IgD-negative memory B cell (primary cell): Measurements from ENCODE around the gene ADAMTS6. TPM values are rescaled to one million over a fixed set of nuclear protein-coding genes. Genes with fewer than 3 reads are reported as not detected.
"Not testable (repeated sequence)": the region's sequence is repeated elsewhere in the genome, so short reads cannot be mapped to it uniquely, and the experiment has no call there.

ENCODE experiments used
- H3K27ac Mint-ChIP-seq, 3 donors: one replicate each; pipeline ENCODE4 v1.8.0; 2020 to 2022; ENCODE audit warnings: mild to moderate bottlenecking in 3 of 3, mixed read lengths in 3 of 3, moderate library complexity in 1 of 3
- H3K27me3 Mint-ChIP-seq: one replicate; pipeline ENCODE4 v1.8.0; 2021; ENCODE audit warnings: mixed read lengths
- H3K36me3 Mint-ChIP-seq: one replicate; pipeline ENCODE4 v1.8.0; 2020; ENCODE audit warnings: mild to moderate bottlenecking, mixed read lengths
- H3K4me1 Mint-ChIP-seq, 3 donors: one replicate each; pipeline ENCODE4 v1.8.0; 2020 to 2022; ENCODE audit warnings: mixed read lengths in 3 of 3, mild to moderate bottlenecking in 1 of 3
- H3K4me3 Mint-ChIP-seq, 4 donors: one replicate each; pipeline ENCODE4 v1.8.0; 2020 to 2022; ENCODE audit warnings: mild to moderate bottlenecking in 4 of 4, mixed read lengths in 4 of 4, moderate library complexity in 3 of 4
- H3K9me3 Mint-ChIP-seq, 3 donors: one replicate each; pipeline ENCODE4 v1.8.0; 2020 to 2021; ENCODE audit warnings: mixed read lengths in 3 of 3, mild to moderate bottlenecking in 1 of 3
- polyA plus RNA-seq: library from polyadenylated mRNA; unstranded; fragments of 300-500 nt; fragmentation: Illumina TruSeq; gene quantifications from one replicate; pipeline ENCODE4 v1.2.3, GENCODE V29; 2021

Gene ADAMTS6
- polyA plus RNA-seq, 1 donor from 2014 or later, result 0.88 TPM

- H3K4me1 Mint-ChIP-seq, result no peaks in the 10 kb centered on the region
- no peak overlapping the region for H3K4me3 Mint-ChIP-seq
- no peaks in the 10 kb centered on the region for H3K36me3 Mint-ChIP-seq
- no peaks in the 10 kb centered on the region for H3K9me3 Mint-ChIP-seq
- no peaks in the 10 kb centered on the region for H3K27me3 Mint-ChIP-seq
- no peak overlapping the region for H3K27ac Mint-ChIP-seq
These were observed 116.8 kb downstream of the ADAMTS6 start for GRCh38 chr5:65364907-65365306.

DNA sequence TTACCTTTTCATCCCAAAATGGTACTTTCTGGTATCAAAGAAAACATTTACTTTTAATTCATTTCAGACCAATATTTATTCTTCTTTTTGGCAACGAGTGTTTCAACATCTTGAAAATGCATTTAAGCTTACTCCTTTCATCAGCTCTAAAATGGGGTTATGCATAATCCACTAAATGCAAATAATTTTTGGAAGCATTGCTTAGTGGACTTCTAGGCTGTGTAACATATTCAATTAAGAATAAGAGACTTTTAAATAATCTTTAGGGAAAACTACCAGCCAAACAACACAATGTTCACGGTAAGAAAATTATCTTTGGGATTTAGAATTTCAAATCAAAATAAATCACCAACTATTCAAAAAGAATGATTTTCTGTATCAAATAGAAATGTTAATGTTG is 118.2 kb downstream of the ADAMTS6 start:
- Mint-ChIP-seq H3K4me1 (peaks cover 0 to 2% (median 0%) of the 10 kb centered on the region in 3 donors), H3K4me3 (no peak overlapping the region), H3K27me3 (no peaks in the 10 kb centered on the region), H3K27ac (no peak overlapping the region), H3K36me3 (no peaks in the 10 kb centered on the region), H3K9me3 (no peaks in the 10 kb centered on the region)

DNA sequence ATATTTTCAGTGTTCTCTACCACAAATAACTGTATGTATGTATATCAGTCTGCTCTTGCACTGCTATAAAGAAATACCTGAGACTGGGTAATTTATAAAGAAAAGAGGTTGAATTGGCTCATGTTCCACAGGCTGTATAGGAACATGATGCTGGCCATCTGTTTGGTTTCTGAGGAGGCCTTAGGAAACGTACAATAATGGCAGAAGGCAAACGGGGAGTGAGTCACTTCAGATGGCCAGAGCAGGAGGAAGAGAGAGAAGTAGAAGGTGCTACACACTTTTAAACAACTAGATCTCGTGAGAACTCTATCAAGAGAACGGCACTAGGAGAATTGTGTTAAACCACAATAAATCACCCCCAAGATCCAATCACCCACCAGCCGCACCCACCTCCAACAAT is 121.7 kb downstream of the ADAMTS6 start:
- no peak overlapping the region for H3K27ac Mint-ChIP-seq
- no peaks in the 10 kb centered on the region for H3K9me3 Mint-ChIP-seq
- H3K4me1 Mint-ChIP-seq, result peaks cover 0 to 2% (median 0%) of the 10 kb centered on the region in 3 donors
- H3K27me3 Mint-ChIP-seq, result no peaks in the 10 kb centered on the region
- H3K4me3 Mint-ChIP-seq, result no peak overlapping the region
- no peaks in the 10 kb centered on the region for H3K36me3 Mint-ChIP-seq

GRCh38 chr5:65359569-65359968 is 122.2 kb downstream of the ADAMTS6 start:
- Mint-ChIP-seq H3K27me3 (no peaks in the 10 kb centered on the region), H3K4me3 (no peak overlapping the region)

GRCh38 chr5:65356274-65356673 is 125.4 kb downstream of the ADAMTS6 start:
- no peak overlapping the region for H3K27ac Mint-ChIP-seq
- H3K36me3 Mint-ChIP-seq, result no peaks in the 10 kb centered on the region
- H3K4me1 Mint-ChIP-seq, result peaks cover 0 to 2% (median 0%) of the 10 kb centered on the region in 3 donors
- H3K9me3 Mint-ChIP-seq, result no peaks in the 10 kb centered on the region
- no peaks in the 10 kb centered on the region for H3K27me3 Mint-ChIP-seq
- no peak overlapping the region for H3K4me3 Mint-ChIP-seq

More at GRCh38 chr5:65359569-65359968, 122.2 kb downstream of the ADAMTS6 start:
- no peaks in the 10 kb centered on the region for H3K36me3 Mint-ChIP-seq
- H3K27ac Mint-ChIP-seq, result no peak overlapping the region
- H3K4me1 Mint-ChIP-seq, result peaks cover 0 to 2% (median 0%) of the 10 kb centered on the region in 3 donors
- no peaks in the 10 kb centered on the region for H3K9me3 Mint-ChIP-seq

GRCh38 chr5:65355301-65355700 is 126.4 kb downstream of the ADAMTS6 start:
- Mint-ChIP-seq H3K27me3 (no peaks in the 10 kb centered on the region), H3K4me1 (peaks cover 0 to 2% (median 0%) of the 10 kb centered on the region in 3 donors), H3K36me3 (no peaks in the 10 kb centered on the region), H3K4me3 (no peak overlapping the region), H3K27ac (no peak overlapping the region), H3K9me3 (no peaks in the 10 kb centered on the region)

DNA sequence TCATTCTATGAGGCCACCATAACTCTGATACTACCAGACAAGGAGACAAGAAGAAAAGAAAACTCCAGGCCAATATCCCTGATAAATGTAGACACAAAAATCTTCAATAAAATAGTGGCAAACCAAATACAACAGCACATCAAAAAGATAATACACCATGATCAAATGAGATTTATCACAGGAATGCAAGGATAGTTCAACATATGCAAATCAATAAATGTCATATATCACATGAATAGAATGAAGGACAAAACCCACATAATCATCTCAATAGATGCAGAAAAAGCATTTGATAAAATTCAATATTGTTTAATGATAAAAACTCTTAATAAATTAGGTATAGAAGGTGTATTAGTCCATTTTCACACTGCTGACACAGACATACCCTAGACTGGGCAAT is 139.9 kb downstream of the ADAMTS6 start:
- H3K4me1 Mint-ChIP-seq, result peaks cover 0 to 1% (median 0%) of the 10 kb centered on the region in 3 donors
- peaks cover 8 to 23% (median 16%) of the 10 kb centered on the region in 3 donors for H3K9me3 Mint-ChIP-seq
- H3K27me3 Mint-ChIP-seq, result no peaks in the 10 kb centered on the region
- H3K36me3 Mint-ChIP-seq, result peaks cover 11% of the 10 kb centered on the region
- H3K4me3 Mint-ChIP-seq, result peak overlapping the region in 1 of 4 donors; percentile 52
- no peak overlapping the region for H3K27ac Mint-ChIP-seq

GRCh38 chr5:65338606-65339151 is 143.0 kb downstream of the ADAMTS6 start:
- no peaks in the 10 kb centered on the region for H3K4me1 Mint-ChIP-seq
- no peak overlapping the region for H3K27ac Mint-ChIP-seq
- H3K4me3 Mint-ChIP-seq, result no peak overlapping the region
- peaks cover 7% of the 10 kb centered on the region for H3K36me3 Mint-ChIP-seq
- H3K9me3 Mint-ChIP-seq, result peaks cover 6 to 23% (median 16%) of the 10 kb centered on the region in 3 donors
- no peaks in the 10 kb centered on the region for H3K27me3 Mint-ChIP-seq

DNA sequence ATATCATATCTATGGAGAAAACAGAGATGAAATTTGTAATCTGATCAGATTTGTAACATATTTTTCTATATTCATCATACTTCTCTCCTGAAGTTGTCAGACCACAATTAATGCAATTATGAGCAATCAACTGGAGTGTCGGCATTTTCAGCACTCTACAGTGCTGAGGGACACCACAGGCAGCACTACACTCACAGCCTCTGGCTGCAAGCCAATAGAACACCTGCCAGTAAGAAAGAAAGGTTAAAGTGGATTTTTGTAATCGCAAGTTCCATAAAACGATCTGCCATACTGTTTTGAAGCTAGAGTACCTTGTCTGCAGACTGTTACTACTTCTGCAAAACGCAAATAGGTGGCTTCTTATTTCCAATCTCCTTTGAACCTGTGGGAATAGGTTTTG is 147.6 kb downstream of the ADAMTS6 start:
- H3K9me3 Mint-ChIP-seq, result no peaks in the 10 kb centered on the region
- H3K4me1 Mint-ChIP-seq, result no peaks in the 10 kb centered on the region
- H3K27ac Mint-ChIP-seq, result no peak overlapping the region
- H3K27me3 Mint-ChIP-seq, result no peaks in the 10 kb centered on the region
- no peaks in the 10 kb centered on the region for H3K36me3 Mint-ChIP-seq
- no peak overlapping the region for H3K4me3 Mint-ChIP-seq

DNA sequence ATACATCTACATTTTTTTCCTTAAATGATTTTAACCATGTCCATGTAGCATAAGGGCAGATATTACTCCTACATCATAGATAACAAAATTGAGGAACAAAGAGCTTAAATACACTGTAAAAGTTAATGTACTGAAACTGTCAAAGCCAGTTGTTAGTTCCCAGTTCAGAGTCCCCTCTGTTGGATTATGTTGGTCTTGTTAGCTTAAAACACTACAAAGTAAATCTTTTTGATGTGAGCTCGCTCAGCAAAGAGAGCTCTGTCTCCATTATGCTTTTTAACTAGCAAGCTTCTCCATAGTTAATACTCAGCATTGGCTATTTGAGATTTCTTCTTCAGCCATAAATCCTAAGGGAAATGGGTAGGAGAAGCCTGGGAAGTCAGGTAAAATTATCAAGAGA is 149.1 kb downstream of the ADAMTS6 start:
- peak overlapping the region in 1 of 3 donors; percentile 59 for H3K27ac Mint-ChIP-seq
- peaks cover 2% of the 10 kb centered on the region for H3K36me3 Mint-ChIP-seq
- no peak overlapping the region for H3K4me3 Mint-ChIP-seq
- H3K4me1 Mint-ChIP-seq, result no peaks in the 10 kb centered on the region
- no peaks in the 10 kb centered on the region for H3K9me3 Mint-ChIP-seq
- H3K27me3 Mint-ChIP-seq, result no peaks in the 10 kb centered on the region

GRCh38 chr5:65329266-65329665 is 152.5 kb downstream of the ADAMTS6 start:
- no peak overlapping the region for H3K27ac Mint-ChIP-seq
- H3K36me3 Mint-ChIP-seq, result peaks cover 4% of the 10 kb centered on the region
- H3K4me1 Mint-ChIP-seq, result no peaks in the 10 kb centered on the region
- no peaks in the 10 kb centered on the region for H3K9me3 Mint-ChIP-seq
- H3K27me3 Mint-ChIP-seq, result no peaks in the 10 kb centered on the region
- H3K4me3 Mint-ChIP-seq, result no peak overlapping the region

GRCh38 chr5:65327582-65327981 is 154.1 kb downstream of the ADAMTS6 start:
- Mint-ChIP-seq H3K9me3 (peaks cover 0 to under 1% (median 0%) of the 10 kb centered on the region in 3 donors), H3K4me1 (no peaks in the 10 kb centered on the region), H3K4me3 (no peak overlapping the region), H3K36me3 (peaks cover 4% of the 10 kb centered on the region), H3K27ac (no peak overlapping the region), H3K27me3 (no peaks in the 10 kb centered on the region)

DNA sequence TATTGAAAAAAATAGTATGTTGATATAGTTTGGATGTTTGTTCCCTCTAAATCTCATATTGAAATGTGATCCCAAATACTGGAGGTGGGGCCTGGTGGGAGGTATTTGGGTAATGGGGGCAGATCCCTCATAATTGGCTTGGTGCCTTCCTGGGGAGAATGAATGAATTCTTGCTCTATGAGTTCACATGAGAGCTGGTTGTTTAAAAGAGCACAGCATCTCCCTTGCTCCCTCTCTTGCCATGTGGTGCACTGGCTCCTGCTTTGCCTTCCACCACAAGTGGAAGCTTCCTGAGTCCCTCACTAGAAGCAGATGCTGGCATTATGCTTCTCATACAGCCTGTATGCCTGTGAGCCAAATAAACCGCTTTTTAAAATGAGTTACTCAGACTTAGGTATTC is 154.8 kb downstream of the ADAMTS6 start:
- peaks cover 4% of the 10 kb centered on the region for H3K36me3 Mint-ChIP-seq
- H3K27ac Mint-ChIP-seq, result no peak overlapping the region
- H3K4me1 Mint-ChIP-seq, result no peaks in the 10 kb centered on the region
- no peaks in the 10 kb centered on the region for H3K27me3 Mint-ChIP-seq
- peaks cover 0 to 6% (median 0%) of the 10 kb centered on the region in 3 donors for H3K9me3 Mint-ChIP-seq
- H3K4me3 Mint-ChIP-seq, result no peak overlapping the region

DNA sequence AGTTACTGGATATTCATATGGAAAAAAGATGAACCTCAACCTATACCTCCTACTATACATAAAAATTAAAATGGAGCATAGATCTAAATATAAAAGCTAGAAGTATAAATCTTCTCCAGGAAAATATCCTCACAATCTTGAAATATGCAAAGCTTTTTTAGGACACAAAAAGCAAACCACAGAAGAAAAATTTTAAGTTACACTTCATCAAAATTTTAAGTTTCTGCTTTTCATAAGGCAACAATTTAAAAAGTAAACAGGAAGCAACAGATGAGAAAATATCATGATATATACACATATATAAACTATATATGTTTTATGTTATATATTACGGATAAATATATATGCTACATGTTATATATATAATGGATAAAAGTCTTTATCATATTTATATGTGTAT is 157.5 kb downstream of the ADAMTS6 start:
- Mint-ChIP-seq H3K4me3 (no peak overlapping the region), H3K4me1 (peaks cover 0 to 1% (median 0%) of the 10 kb centered on the region in 3 donors), H3K9me3 (peaks cover 0 to 7% (median 4%) of the 10 kb centered on the region in 3 donors), H3K27ac (no peak overlapping the region), H3K36me3 (peaks cover 4% of the 10 kb centered on the region), H3K27me3 (no peaks in the 10 kb centered on the region)

DNA sequence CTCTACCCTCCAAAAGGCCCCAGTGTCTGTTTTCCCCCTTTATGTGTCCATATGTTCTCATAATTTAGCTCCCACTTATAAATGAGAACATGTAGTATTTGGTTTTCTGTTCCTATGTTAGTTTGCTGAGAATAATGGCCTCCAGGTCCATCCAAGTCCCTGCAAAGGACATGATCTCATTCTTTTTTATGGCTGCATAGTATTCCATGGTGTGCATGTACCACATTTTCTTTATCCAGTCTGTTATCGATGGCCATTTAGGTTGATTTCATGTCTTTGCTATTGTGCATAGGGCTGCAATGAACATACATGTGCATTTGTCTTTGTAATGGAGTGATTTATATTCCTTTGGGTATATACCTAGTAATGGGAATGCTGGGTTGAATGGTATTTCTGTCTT is 161.0 kb downstream of the ADAMTS6 start:
- not testable (repeated sequence) for H3K27me3 Mint-ChIP-seq, H3K4me1 Mint-ChIP-seq, H3K9me3 Mint-ChIP-seq, H3K27ac Mint-ChIP-seq, H3K36me3 Mint-ChIP-seq
- peak overlapping the region in 1 of 4 donors; percentile 49 for H3K4me3 Mint-ChIP-seq

DNA sequence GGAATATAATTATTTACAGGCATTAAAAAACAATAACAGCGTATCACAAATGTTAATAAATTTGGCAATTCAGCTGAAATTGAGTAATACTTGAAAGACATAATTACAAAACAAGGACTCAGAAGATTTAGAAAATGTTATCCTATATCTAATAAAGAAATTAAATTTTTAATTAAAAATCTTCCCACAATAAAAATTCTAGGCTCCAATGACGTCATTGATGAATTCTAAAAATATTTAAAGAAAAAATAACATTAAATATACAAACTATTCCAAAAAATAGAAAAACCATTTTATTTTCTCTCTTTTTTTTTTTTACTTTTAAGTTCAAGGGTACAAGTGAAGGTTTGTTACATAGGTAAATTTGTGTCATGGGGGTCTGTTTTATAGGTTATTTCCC is 161.5 kb downstream of the ADAMTS6 start:
- Mint-ChIP-seq H3K4me3 (peak overlapping the region in 1 of 4 donors; percentile 49), H3K4me1 (peaks cover 0 to 1% (median 0%) of the 10 kb centered on the region in 3 donors), H3K36me3 (no peaks in the 10 kb centered on the region), H3K27ac (no peak overlapping the region), H3K9me3 (peaks cover 0 to 7% (median 4%) of the 10 kb centered on the region in 3 donors), H3K27me3 (no peaks in the 10 kb centered on the region)
